PC-9 (cell line): ENCODE measurements around the gene KBTBD6.

Experiments used
- EZH2 ChIP-seq: fragments of 200-600 bp; sonication (generic); IDR thresholded peaks from 2 replicates; pipeline ENCODE4 v1.8.0; 2017; ENCODE audit warnings: antibody characterized with exemption, low read depth
- TF ChIP-seq, protein P1 (sequence below): fragments of 200-600 bp; sonication (generic); conservative IDR thresholded peaks from 2 replicates; pipeline ENCODE4 v1.6.1; 2017; ENCODE audit warnings: mixed run types, antibody characterized with exemption, mild to moderate bottlenecking, moderate library complexity

DNA sequence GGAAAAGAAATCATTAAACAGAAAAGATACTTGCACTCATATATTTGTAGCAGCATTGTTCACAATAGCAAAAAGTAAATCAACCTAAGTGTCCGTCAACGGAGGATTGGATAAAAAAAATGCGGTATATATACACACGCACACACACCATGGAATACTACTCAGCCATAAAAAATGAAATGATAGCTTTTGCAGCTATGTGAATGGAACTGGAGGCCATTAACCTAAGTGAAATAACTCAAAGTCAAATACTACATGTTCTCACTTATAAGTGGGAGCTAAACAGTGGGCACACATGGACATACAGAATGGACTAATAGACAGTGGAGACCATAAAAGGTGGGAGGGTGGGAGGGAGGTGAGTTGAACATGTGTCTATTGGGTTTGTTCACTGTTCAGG is 52.9 kb downstream of the KBTBD6 start:
- TF ChIP-seq, protein P1, sequence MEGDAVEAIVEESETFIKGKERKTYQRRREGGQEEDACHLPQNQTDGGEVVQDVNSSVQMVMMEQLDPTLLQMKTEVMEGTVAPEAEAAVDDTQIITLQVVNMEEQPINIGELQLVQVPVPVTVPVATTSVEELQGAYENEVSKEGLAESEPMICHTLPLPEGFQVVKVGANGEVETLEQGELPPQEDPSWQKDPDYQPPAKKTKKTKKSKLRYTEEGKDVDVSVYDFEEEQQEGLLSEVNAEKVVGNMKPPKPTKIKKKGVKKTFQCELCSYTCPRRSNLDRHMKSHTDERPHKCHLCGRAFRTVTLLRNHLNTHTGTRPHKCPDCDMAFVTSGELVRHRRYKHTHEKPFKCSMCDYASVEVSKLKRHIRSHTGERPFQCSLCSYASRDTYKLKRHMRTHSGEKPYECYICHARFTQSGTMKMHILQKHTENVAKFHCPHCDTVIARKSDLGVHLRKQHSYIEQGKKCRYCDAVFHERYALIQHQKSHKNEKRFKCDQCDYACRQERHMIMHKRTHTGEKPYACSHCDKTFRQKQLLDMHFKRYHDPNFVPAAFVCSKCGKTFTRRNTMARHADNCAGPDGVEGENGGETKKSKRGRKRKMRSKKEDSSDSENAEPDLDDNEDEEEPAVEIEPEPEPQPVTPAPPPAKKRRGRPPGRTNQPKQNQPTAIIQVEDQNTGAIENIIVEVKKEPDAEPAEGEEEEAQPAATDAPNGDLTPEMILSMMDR: no peak
- TF ChIP-seq EZH2: no peak
